HepG2 (cell line): Measurements from ENCODE around the gene BRSK2. TPM values are rescaled to one million over a fixed set of nuclear protein-coding genes. Genes with fewer than 3 reads are reported as not detected.

ENCODE experiments used
- ATAC-seq: fragments of 200-7000 bp; cut with Tn5 transposase; 3 replicates; pipeline ENCODE4 v1.9.1; 2020; ENCODE audit warnings: mild to moderate bottlenecking, moderate library complexity
- BruUV-seq: library from RNA; stranded (reverse); fragments of 400-500 nt; replicated peaks from 2 replicates; lab custom pipeline; 2021; lab: Mats Ljungman, UMichigan
- CTCF ChIA-PET: fragments of 300-600 bp; formaldehyde crosslinking; extraction: SDS; loops from one replicate; lab custom pipeline; 2021; ENCODE audit warnings: low total read pairs, inconsistent platforms, low intra/inter-chr PET ratio; lab: Yijun Ruan, JAX
- POLR2A ChIA-PET: fragments of 350-600 bp; sonication (Branson Sonifier 250); formaldehyde crosslinking; loops from one replicate; lab custom pipeline; 2020; ENCODE audit warnings: antibody characterized with exemption, inconsistent platforms; lab: Yijun Ruan, JAX
- DNase-seq: peaks from one replicate; pipeline ENCODE4 v3.0.0-alpha.2; 2015; ENCODE audit warnings: low spot score
- FAIRE-seq: peaks from 3 replicates; lab custom pipeline; 2011; peaks lifted over from hg19 to GRCh38; lab: Jason Lieb, UNC
- H2AFZ ChIP-seq: one replicate; pipeline ENCODE4 v1.6.1; 2011; ENCODE audit warnings: low read length, inconsistent platforms
- H3K27ac ChIP-seq: fragments of 300-600 bp; 3 replicates; pipeline ENCODE4 v1.8.0; 2011; ENCODE audit warnings: mixed run types, mild to moderate bottlenecking, mixed read lengths, low read length, inconsistent platforms; ENCODE audit not compliant: insufficient read depth; ENCODE audit errors: extremely low read length
- H3K27me3 ChIP-seq, 2 experiments: fragments of 200-600 bp in 1 of 2; 2 replicates in 1 of 2; 3 replicates in 1 of 2; pipeline versions ENCODE4 v1.6.0 to v1.8.0; 2011; ENCODE audit warnings: low read length in 2 of 2, mild to moderate bottlenecking in 2 of 2, moderate library complexity in 2 of 2, inconsistent platforms in 1 of 2; ENCODE audit not compliant: insufficient read depth in 2 of 2, control insufficient read depth in 1 of 2
- H3K36me3 ChIP-seq, 2 experiments: fragments of 200-600 bp in 1 of 2; replicated peaks in 1 of 2; 2 replicates in 1 of 2; 3 replicates in 1 of 2; pipeline versions ENCODE4 v1.5.1 to v1.8.0; 2011; ENCODE audit warnings: low read length in 2 of 2, inconsistent platforms in 1 of 2; ENCODE audit not compliant: insufficient read depth in 2 of 2, control insufficient read depth in 1 of 2
- H3K4me1 ChIP-seq: 2 replicates; pipeline ENCODE4 v1.5.1; 2012; ENCODE audit warnings: low read length, inconsistent platforms; ENCODE audit not compliant: insufficient read depth
- H3K4me2 ChIP-seq: 2 replicates; pipeline ENCODE4 v1.6.0; 2011; ENCODE audit warnings: low read depth, low read length, inconsistent platforms
- H3K4me3 ChIP-seq, 3 experiments: fragments of 200-600 bp in 1 of 3; sonication (generic), shearing (Covaris generic) in 1 of 3; replicated peaks in 1 of 3; 2 replicates each; pipeline ENCODE4 v1.5.1; 2011 to 2016; ENCODE audit warnings: low read length in 3 of 3, inconsistent platforms in 2 of 3, low read depth in 2 of 3, mild to moderate bottlenecking in 2 of 3, control low read depth in 1 of 3, mixed read lengths in 1 of 3; ENCODE audit not compliant: insufficient read depth in 1 of 3
- H3K79me2 ChIP-seq: one replicate; pipeline ENCODE4 v1.6.1; 2011; ENCODE audit warnings: low read length, inconsistent platforms; ENCODE audit not compliant: insufficient read depth
- H3K9ac ChIP-seq: 2 replicates; pipeline ENCODE4 v1.6.0; 2011; ENCODE audit warnings: mild to moderate bottlenecking, low read depth, low read length, inconsistent platforms; ENCODE audit not compliant: insufficient read depth
- H3K9me3 ChIP-seq: 2 replicates; pipeline ENCODE4 v1.5.1; 2012; ENCODE audit warnings: mild to moderate bottlenecking, low read length
- H4K20me1 ChIP-seq: 2 replicates; pipeline ENCODE4 v1.6.0; 2011; ENCODE audit warnings: inconsistent platforms, mild to moderate bottlenecking, low read length, moderate library complexity; ENCODE audit not compliant: insufficient read depth
- ARHGAP35 ChIP-seq: sonication (generic); formaldehyde crosslinking; IDR thresholded peaks from 2 replicates; pipeline ENCODE4 v1.9.0; 2022; ENCODE audit warnings: mild to moderate bottlenecking, inconsistent platforms, moderate library complexity, missing genetic modification reagents, borderline replicate concordance
- EHMT2 ChIP-seq: fragments of 200-600 bp; sonication (generic); IDR thresholded peaks from 2 replicates; pipeline ENCODE4 v1.7.0; 2017; ENCODE audit warnings: antibody characterized with exemption, low read depth, low read length, borderline replicate concordance
- HES4 ChIP-seq: sonication (generic); formaldehyde crosslinking; IDR thresholded peaks from 2 replicates; pipeline ENCODE4 v1.9.0; 2021; ENCODE audit warnings: mild to moderate bottlenecking, missing genetic modification reagents, borderline replicate concordance
- HOMEZ ChIP-seq: IDR thresholded peaks from 2 replicates; pipeline ENCODE4 v1.6.1; 2016; ENCODE audit warnings: low read depth
- MTA3 ChIP-seq: sonication (generic); formaldehyde crosslinking; IDR thresholded peaks from 2 replicates; pipeline ENCODE4 v1.4.0; 2020; ENCODE audit warnings: missing genetic modification reagents
- ZFY ChIP-seq: sonication (generic); formaldehyde crosslinking; IDR thresholded peaks from 2 replicates; pipeline ENCODE4 v1.4.0; 2020; ENCODE audit warnings: missing genetic modification reagents
- ZNF24 ChIP-seq: fragments of 450-650 bp; IDR thresholded peaks from 2 replicates; pipeline ENCODE4 v1.6.1; 2017; ENCODE audit warnings: antibody characterized with exemption, mild to moderate bottlenecking
- ZNF704 ChIP-seq: sonication (generic); formaldehyde crosslinking; IDR thresholded peaks from 2 replicates; pipeline ENCODE4 v1.8.1; 2023; ENCODE audit warnings: mild to moderate bottlenecking, inconsistent platforms, moderate library complexity, missing genetic modification reagents, borderline replicate concordance
- WGBS: methylation state at CpG from one replicate; pipeline ENCODE4 v1.1.6; 2017; ENCODE audit warnings: low lambda C conversion rate; 5-methylcytosine and 5-hydroxymethylcytosine counted together
- in situ Hi-C: cut with HindIII; loops from 2 replicates; pipeline ENCODE4 v1.10.0; 2017; ENCODE audit warnings: low pct_unique_long_range_greater_than_20kb; ENCODE audit not compliant: extremely low pct_ligation_motif_present
- intact Hi-C: fragments of 100-400 bp; cut with micrococcal nuclease; formaldehyde crosslinking; loops from one replicate; pipeline ENCODE4 v1.10.0; 2022; ENCODE audit not compliant: unreplicated experiment
- polyA plus RNA-seq, 8 experiments: library from polyadenylated mRNA; depleted of rRNA in 3 of 8; stranded (reverse) in 7 of 8; unstranded in 1 of 8; fragments of >200 nt; fragmentation: Illumina TruSeq in 4 of 8; extraction: Trizol in 4 of 8; gene quantifications; 2 replicates each; pipeline versions ENCODE4 v1.2.1 to v1.2.3, GENCODE V29; 2011 to 2016; ENCODE audit warnings: low read depth in 4 of 8, missing spikeins in 1 of 8, mixed read lengths in 1 of 8; ENCODE audit not compliant: insufficient read depth in 1 of 8
- total RNA-seq, 5 experiments: library from RNA; depleted of rRNA; stranded (reverse); fragments of >200 nt; fragmentation: Illumina TruSeq; extraction: Trizol; gene quantifications; 2 replicates each; pipeline ENCODE4 v1.2.3, GENCODE V29; 2016; ENCODE audit warnings: low read depth in 1 of 5

Gene BRSK2
- total and polyA plus RNA-seq, 2 of the 13 experiments (the other 11 are each of a cell fraction or from before 2014, with no cell fraction given): 0.74 to 1.1 TPM

GRCh38 chr11:1392561-1392960 is 2.8 kb downstream of the BRSK2 start:
- in situ Hi-C loops: no loop called here
- Histone ChIP-seq H3K9ac (no peak overlapping the region), H3K4me1 (peaks cover 12% of the 10 kb centered on the region), H3K4me2 (no peak overlapping the region), H2AFZ (no peak overlapping the region)
- intact Hi-C loops: no loop called here
- BruUV-seq: no TSS peak
- DNase-seq: no peak
- FAIRE-seq: no peak
- ATAC-seq: no peak
- WGBS: 23% methylated on average over 9 of the region's 21 CpGs
- POLR2A ChIA-PET: no interaction called here
- TF ChIP-seq ZNF24 (no peak), ZFY (CRISPR knock-in tag) (no peak), ZNF704 (CRISPR knock-in tag) (no peak), HOMEZ (CRISPR knock-in tag) (no peak), EHMT2 (no peak), MTA3 (CRISPR knock-in tag) (no peak), HES4 (CRISPR knock-in tag) (no peak), ARHGAP35 (CRISPR knock-in tag) (no peak)
- TF ChIP-seq, all 625 proteins: peak for 0
- no peaks in the 10 kb centered on the region for H3K79me2 ChIP-seq
- H3K27me3 ChIP-seq: peaks cover 12 to 49% of the 10 kb centered on the region in 2 experiments
- H4K20me1 ChIP-seq: no peaks in the 10 kb centered on the region
- no peaks in the 10 kb centered on the region for H3K9me3 ChIP-seq
- H3K4me3 ChIP-seq: no peak overlapping the region
- CTCF ChIA-PET: no interaction called here
- H3K27ac ChIP-seq: no peak overlapping the region
- no peaks in the 10 kb centered on the region for H3K36me3 ChIP-seq
